NCI-H146 treated with DMSO at 0.1 percent for 48 hours (cell line): Measurements from ENCODE around the gene BRAT1.
A peak's percentile ranks its signal among the peaks of the same experiment; 100 is the strongest.

Source experiments
- DNase-seq: peaks from one replicate; lab custom pipeline; 2025; ENCODE audit not compliant: unreplicated experiment; lab: John Stamatoyannopoulos, UW

Gene BRAT1

DNA sequence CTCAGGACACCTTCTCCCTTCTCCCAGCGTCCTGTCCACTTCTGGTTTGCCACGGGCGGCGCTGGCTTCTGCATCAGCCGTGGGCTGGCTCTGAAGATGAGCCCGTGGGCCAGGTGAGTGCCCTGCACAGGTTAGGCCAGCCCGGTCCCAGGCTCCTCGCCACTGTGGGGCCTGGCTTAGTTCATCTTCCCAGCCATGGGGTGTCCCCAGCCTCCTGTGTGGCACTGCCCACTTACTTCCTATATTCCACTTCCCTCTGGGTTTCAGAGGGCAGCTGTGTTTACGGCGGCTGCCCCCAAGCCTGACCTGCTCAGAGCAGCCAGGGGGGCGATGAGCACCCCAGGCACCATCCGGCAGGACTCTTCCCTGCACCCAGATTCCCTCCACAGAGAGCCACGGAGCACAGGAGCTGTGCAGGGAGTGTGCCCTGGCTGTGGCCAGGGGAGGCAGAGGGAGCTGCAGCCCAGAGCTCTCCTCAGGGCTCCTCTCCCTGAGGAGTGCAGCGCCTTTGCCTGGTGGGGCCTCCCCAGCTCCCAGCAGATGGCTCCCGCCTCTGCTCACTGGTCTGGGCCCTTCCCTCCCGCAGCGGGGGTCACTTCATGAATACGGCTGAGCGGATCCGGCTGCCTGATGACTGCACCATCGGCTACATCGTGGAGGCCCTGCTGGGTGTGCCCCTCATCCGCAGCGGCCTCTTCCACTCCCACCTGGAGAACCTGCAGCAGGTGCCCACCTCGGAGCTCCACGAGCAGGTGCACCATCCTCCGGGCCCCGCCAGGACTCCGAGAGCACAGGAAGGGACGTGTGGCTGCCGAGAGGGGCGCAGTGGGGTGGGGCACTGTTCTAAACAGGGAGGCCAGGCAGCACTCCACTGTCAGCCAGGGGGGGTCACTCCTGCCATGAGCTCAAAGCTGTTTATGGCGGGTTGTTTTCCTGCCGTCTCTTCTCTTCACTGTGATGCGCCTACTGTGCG is 29.4 kb downstream of the BRAT1 start:
- no peak for DNase-seq

DNA sequence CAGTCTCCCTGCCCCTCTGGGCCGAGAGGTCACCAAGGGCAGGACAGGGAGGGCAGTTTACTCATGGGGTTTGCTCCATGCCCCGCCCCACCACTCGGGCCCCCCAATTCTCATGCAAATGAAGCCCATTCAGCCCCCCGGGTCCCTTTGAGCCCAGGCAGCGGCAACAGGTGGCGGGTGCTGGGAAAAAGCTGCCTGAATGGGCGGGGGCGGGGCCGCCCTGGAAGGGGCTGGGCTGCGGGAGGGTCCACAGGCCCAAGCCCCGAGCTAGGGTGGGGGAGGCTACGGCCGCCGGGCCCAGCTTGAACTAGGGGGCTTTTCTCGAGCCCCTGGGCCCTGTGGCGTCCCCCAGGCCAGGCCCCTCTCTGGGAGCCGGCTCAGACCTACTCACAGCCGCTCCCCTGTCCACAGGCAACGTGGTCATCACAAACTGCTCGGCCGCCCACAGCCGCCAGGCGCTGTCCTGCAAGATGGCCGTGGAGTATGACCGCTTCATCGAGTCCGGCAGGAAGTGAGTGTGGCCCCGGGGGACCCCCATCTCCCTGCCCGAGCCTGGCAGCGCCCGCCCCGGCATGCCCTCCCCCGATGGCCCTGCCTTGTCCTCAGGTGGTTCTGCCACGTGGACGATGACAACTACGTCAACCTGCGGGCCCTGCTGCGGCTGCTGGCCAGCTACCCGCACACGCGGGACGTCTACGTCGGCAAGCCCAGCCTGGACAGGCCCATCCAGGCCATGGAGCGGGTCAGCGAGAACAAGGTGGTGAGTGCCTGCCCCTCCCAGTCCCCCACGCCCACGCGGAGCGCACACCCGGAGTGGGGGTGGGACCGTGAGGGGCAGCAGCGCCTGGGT is 30.3 kb downstream of the BRAT1 start:
- DNase-seq = no peak

DNA sequence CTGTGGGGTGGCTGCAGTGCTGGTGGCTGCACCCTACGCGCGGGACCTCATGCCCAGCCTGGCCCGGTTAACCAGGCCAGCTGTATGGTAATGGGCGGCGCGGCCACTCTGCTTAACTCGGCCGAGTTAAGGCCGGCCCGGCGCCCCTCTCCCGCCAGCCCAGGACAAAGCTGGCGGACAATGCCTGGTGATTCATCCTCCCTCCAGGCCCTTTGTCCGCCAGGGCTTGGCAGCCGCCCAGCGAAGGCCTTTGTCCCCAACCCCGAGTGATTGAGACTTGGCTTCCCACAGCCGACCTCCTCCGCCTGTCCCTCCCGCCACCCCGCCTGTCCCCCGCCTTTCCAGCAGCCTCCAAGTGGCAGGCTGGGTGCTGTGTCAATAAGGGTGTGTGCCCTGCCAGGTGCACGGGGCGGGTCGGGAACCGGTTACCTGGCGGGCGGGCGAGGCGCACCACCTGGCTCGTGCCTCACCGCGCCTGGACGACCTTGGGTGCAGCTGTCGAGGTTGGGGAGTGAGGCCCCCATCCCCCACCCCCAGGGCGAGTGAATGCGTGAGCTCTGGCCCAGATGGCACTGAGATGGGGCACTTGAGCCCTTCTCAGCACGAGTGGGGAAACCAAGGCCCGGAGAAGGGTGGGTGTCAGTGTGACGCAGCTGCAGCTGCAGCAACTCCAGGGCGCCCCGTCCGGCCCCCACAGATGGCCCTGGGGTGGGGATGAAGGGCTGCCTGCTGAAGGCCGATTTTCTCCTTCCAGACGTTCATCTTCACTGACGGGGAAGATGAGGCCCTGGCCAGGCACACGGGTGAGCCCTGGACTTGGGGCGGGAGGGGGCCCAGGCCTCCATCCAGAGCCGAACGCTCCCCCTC is 31.1 kb downstream of the BRAT1 start:
- DNase-seq = peak; percentile 96

DNA sequence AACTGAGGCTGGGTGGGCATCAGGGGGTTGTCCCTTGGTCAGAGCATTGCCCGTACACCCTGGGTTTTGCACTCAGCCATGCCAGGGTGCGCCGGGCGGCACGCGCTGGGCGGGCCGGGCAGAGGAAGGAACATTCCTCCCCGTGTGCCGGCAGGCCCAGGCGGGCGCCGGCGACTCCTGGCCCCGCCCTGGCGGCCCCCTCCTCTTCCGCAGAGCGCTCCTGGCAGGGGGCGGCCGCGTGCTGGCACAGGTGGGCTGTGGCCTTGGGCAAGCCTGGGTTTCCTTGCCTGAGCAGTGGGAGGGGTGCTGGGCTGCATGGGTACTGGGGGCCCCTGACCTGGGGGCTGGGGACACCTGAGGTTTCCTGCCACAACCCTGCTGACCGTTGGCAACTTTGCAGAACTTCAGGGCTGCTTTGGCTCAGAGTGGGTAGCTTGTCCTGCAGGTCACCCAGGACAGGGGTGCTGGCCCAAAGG is 31.8 kb downstream of the BRAT1 start:
- peak; percentile 60 for DNase-seq

DNA sequence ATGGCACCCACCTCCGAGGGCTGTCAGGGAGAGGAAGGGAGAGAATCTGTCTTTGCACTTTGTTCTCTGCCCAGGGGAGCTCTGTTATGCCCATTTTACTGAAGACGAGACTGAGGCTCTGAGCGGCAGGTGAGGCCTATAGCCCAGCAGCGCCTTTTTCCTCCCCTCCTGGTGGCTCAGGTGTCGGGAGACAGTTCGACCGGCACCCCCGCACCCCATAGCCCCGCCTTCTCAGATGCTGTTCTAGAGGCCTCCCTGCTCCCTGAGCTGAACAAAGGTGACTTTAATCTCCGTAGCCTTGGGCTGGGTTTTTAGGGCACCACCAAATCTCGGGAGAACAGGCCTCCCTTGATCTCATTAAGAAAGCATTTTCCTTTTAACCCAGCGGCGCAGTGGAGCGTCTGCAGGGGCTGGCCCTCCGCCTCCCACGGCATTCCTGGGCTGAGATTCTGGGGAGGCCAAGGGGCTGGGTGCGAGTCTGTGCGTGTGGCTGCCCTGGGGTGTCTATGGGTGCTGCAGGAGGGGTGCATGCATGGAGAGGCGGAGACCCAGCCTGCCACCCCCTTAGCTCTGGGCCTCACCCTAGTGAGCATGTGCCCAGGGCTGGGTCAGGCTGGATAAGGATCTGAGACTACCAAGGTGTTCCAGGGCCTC is 32.4 kb downstream of the BRAT1 start:
- no peak for DNase-seq

DNA sequence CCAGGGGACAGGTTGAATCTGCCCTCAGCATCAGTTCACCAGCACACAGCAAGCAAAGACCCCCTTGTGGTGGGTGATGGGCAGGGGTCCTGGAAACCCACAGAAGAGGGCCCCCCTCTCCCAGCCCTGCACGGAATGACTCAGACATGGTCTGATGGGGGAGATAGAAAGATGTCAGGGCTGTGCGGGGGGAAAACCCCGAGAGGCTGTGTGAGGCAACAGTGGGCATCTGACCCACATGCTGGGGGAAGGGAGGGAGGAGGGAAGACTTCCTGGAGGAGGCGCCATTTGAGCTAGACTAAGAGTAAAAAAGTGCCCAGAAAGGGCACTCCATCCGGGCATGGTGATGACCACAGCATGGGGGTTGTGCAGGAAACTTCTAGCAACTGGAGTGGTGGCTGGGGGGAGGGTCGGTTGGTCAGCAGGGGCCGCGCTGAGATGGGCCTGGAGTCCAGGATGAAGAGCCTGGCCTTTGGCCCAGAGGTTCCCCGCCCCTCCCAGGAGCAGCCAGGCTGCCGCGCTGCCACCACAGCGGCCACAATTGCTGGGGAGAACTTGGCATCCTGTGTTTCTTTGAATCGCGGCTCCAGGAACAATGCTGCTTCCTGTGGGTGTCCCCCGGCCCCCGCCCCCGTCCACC is 33.3 kb downstream of the BRAT1 start:
- no peak for DNase-seq

DNA sequence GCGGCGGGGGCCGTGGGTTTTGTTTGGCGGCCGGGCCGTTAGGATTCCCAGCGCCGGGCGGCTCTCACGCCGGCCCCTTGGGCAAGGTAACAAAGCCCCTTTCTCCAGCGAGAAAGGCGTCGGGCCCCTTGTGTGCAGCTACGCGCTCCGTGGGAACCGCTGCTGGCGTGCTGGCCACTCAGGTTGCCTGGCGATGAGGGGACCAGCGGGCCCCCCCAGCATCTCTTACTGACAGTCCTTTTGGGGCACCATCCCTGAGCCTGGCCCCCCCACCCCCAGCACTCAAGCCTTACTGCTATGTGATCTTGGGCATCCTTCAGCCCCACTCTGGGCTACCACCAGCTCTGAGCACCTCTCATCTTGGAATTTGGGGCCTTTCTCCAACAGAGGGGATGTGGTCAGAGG is 34.0 kb downstream of the BRAT1 start:
- no peak for DNase-seq

DNA sequence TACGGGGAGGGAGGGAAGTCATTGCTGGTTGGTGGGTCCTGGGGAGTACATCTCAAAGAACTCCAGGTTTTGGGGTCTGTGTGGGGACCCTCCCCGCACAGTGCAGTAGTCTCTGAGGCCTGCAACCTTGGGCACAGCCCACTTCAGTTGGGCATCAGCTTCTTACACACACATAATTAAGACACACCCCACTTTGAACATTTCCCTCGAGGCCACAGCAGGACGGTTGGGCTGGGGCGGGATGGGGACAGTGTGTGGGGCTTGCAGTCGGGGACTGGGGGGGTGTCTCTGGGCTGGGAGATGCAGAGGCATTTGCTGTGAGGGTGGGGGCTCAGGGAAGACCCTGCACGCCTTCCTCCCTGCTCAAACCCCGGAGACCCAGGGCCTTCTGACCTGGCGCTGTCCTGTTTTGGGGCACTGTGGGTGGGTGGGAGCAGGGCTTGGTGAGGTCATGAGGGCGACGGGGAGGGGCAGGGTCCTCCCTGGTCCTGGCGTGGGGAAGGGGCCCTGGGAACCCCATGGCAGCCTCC is 34.5 kb downstream of the BRAT1 start:
- no peak for DNase-seq

DNA sequence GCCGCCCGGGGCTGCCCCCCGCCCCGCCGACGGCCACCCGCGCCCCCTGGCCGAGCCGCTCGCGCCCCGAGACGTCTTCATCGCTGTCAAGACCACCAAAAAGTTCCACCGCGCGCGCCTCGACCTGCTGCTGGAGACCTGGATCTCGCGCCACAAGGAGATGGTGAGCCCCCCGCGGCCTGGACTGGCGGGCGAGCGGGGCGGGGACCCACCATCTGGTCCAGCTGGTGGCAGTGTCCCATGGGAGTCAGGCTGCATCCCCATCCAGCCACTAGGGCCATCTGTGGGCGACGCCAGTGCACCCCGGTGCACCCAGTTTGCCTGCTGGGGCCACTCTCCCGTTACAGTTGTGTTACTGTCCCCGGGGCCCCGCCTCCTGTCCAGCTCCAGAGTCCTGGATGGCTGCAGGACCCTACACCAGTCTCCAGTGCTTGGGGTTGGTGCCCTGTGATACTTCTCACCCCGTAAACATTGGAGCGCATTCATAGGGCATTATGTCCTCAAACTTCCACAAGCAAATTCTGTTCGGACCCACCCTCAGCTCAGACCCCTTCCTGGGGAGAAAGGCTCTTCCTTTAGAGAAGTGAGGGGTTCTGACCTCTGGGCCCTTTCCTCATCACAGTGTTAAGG is 35.1 kb downstream of the BRAT1 start:
- DNase-seq = no peak

DNA sequence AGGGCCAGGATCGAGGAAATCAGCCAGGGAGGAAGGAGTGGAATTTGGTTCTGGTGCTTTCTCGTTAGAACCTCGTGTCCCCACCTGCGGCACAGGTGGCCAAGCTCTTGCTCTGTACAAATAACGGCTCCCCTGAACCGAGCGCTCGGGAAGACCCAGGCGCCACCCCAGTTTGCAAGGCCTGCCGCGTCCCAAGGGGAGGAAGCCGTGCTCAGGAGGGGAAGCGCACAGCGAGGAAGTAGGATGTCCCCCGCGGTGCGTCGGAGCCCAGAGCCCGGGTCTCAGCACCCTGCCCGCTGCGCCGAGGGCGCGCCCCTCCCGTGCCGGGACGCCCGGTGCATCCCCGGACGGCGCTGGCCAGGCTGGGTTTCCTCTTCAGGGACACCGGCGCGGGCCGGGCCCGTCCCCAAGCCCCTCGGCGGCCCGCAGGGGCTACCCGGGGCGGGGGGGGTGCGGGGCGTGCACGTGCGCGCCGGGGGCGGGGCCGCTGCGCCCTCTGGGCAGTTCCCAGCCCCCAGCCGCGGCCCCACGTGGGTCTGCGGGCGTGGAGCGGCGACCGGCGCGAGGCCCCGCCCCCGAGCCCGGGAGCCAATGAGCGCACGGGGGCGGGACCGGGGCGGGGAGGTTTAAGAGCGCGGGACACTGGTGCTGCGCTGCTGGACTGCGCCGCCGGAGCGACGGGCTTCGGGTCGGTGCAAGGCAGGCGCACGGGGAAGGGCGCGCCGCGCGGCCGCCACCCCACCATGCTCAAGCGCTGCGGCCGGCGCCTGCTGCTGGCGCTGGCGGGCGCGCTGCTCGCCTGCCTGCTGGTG is 36.0 kb downstream of the BRAT1 start, which contains the start of gene LFNG:
LFNG (plus strand) TSS at position 656 of the 812 bp plus-strand sequence; CDS start at position 744, 88 bp downstream.
- peak; percentile 70 for DNase-seq

DNA sequence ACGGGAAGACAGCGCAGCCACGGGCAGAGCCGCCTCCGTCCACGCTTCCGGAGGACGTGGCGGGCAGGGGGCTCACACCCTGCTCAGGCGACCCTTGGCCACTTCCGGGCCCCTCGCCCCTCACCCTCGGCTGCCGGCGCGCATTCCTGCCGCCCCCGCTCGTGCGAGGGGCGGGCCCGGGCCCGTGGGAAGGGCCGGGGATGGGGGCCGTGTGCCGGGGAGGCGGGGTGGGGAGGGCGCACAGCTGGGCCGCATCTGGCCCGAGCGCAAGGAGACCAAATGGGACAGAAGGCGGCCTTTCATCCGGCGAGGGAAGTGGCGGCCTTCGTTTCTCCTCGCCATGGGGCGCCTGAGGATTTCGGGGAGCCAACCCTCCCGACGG is 36.6 kb downstream of the BRAT1 start:
- DNase-seq = no peak

DNA sequence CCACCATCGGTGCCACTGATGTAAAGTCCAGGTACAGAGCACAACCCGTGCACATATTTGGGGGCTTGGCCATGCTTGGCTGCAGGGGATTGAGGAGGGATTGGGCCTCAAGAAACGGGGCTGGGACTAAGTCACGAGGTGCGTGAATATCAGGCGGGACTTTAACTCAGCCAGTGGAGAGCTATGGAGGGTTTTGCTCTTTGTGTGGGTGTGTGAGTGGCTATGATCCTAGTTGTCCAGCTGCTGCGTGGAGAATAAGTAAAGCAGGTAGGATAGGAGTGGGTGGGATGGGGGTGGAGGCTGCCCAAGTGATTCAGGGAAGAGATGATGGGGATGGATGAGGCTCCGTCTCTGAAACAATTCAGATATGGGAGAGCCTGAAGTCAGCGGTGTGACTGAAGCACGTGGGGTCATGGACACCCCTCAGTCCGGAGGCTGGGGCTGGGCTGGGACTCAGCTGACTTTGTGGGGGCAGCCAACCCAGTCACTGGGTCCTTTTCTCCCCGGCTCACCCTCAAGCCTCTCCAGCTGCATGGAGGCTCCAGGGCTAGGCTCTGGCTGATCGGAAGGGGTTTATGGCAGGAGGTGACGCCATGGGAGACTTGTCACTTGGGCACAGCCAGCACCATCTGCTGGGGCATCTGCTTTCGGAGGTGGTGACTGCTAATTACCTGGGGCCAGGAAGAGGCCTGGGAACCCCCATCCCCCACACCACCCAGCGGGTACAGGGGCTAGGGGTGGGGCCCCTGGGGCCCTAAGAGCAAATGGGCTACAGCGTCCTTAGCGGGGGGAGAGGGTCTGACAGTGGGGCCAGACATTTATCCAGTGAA is 37.4 kb downstream of the BRAT1 start:
- no peak for DNase-seq

DNA sequence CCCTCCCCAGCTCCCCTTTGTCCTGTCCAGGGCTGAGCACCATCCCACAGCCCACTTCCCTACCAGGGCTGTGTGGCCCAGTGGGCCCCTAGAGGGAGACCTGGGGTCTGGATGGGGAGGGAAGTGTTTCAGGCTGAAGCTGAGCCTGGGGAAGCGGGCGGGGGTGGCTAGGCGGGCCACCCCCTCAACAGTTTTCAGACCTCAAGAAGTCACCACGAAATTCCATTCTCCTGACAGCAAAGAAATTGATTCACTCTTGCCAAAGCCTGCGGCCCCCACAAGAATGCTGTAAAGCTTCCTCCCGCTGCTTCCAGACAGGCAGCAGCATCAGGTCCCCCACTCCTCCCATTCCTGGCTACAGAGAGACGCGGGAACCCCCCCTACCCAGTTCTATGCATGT is 38.3 kb downstream of the BRAT1 start:
- DNase-seq = no peak

DNA sequence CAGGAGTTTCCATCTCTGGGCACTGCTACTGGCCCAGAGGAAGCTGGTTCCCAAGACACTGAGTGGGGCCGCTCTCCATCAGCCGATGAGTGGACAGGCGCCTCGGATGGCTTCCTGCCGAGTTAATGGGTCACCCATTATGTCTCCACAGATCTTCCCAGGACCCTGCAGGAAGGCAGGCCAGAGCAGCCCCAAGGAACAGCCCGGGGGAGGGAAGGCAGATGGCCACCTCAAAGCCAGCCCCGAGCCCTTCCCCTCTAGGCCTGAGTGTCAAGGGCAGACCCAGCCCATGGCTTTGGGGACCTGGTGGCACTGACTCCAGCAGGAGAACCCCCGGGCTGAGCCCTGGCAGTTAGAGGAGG is 39.1 kb downstream of the BRAT1 start:
- no peak for DNase-seq

DNA sequence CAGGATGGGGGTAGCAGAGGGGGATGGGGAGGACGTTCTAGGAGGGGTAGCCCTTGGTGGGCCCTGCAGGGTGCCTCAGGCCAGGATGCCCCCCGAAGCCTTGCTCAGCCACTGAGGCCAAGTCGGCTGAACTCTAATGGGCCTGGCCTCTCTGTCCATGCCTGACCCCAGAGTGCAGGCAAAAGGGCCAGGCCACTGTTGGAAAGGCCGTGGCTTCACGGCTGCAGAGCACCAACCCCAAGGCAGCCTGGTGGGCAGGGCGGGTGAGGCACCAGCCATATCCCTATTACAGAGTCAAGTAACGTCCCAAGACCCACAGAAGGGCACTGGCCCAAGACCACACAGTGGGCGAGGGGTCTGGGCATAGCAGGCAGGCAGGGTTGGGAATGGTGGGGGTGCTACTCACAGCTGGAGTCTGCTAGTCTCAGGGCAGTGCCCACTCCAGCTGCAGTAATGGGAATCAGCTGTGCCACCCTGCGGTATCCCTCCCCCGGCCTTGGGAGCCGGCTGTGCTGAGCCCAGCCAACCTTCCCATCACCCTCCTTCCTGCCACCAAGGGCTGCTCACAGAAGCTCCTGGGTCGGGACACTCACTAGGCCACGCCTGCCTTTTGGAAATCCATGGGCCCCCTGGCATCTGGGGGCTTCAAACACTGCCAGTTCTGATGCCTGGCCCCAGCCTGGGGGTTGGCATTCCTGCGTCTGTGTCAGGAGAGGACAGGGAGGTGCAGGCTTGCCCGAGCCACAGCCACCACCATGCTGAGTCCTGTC is 39.7 kb downstream of the BRAT1 start:
- no peak for DNase-seq
